GM18505 (cell line): Measurements from ENCODE around the gene UBASH3B.

Source experiments
- ATAC-seq: cut with Tn5 transposase; IDR thresholded peaks from one replicate; pipeline ENCODE4 v1.9.1; 2021; ENCODE audit not compliant: unreplicated experiment
- POLR2A ChIP-seq: IDR thresholded peaks from 4 replicates; pipeline ENCODE4 v1.6.1; 2011; ENCODE audit warnings: borderline replicate concordance; ENCODE audit not compliant: insufficient read depth, insufficient read length; ENCODE audit errors: extremely low read depth

The UBASH3B gene

GRCh38 chr11:122633219-122633829 is 22.2 kb upstream of the UBASH3B start:
- TF ChIP-seq POLR2A, result no peak
- ATAC-seq, result no peak

GRCh38 chr11:122634501-122634900 is 21.0 kb upstream of the UBASH3B start:
- TF ChIP-seq POLR2A, result no peak
- ATAC-seq, result no peak

GRCh38 chr11:122637541-122637940 is 18.0 kb upstream of the UBASH3B start:
- ATAC-seq, result no peak

GRCh38 chr11:122642472-122642922 is 13.0 kb upstream of the UBASH3B start:
- no peak for ATAC-seq
- TF ChIP-seq POLR2A, result no peak

More at GRCh38 chr11:122637541-122637940, 18.0 kb upstream of the UBASH3B start:
- no peak for TF ChIP-seq POLR2A

- no peak for TF ChIP-seq POLR2A
Observed at GRCh38 chr11:122642971-122643370, 12.6 kb upstream of the UBASH3B start.

GRCh38 chr11:122645847-122646246 is 9.7 kb upstream of the UBASH3B start:
- TF ChIP-seq POLR2A, result no peak
- ATAC-seq, result no peak

More at GRCh38 chr11:122642971-122643370, 12.6 kb upstream of the UBASH3B start:
- ATAC-seq, result no peak

- no peak for TF ChIP-seq POLR2A
- ATAC-seq, result no peak
Observed at GRCh38 chr11:122646549-122647340, 8.8 kb upstream of the UBASH3B start.

- TF ChIP-seq POLR2A, result no peak
- ATAC-seq, result no peak
Observed at GRCh38 chr11:122647736-122648275, 7.7 kb upstream of the UBASH3B start.

- TF ChIP-seq POLR2A, result no peak
- ATAC-seq, result no peak
Observed at GRCh38 chr11:122649116-122649515, 6.4 kb upstream of the UBASH3B start.

- ATAC-seq, result no peak
- no peak for TF ChIP-seq POLR2A
Observed at GRCh38 chr11:122650619-122651018, 4.9 kb upstream of the UBASH3B start.

- ATAC-seq, result no peak
- no peak for TF ChIP-seq POLR2A
Observed at GRCh38 chr11:122652495-122652894, 3.0 kb upstream of the UBASH3B start.

GRCh38 chr11:122653916-122654585 is 1.5 kb upstream of the UBASH3B start:
- no peak for ATAC-seq
- TF ChIP-seq POLR2A, result no peak

- TF ChIP-seq POLR2A, result no peak
- peak; percentile 48 for ATAC-seq
Observed at GRCh38 chr11:122656073-122656630, 630 bp downstream of the UBASH3B start.
